GOT3 (cell line): ENCODE results near the gene VAV1.
A peak's percentile ranks its signal among the peaks of the same experiment; 100 is the strongest.
"Not testable (repeated sequence)": the region's sequence is repeated elsewhere in the genome, so short reads cannot be mapped to it uniquely, and the experiment has no call there.

Experiments
- DNase-seq: peaks from one replicate; lab custom pipeline; 2025; ENCODE audit warnings: mixed read lengths; lab: John Stamatoyannopoulos, UW

The VAV1 gene

GRCh38 chr19:6737284-6737872 lies 35.1 kb upstream of the VAV1 start, which contains the start of gene GPR108:
GPR108 (minus strand) TSS chr19:6737580; CDS start chr19:6737576, 4 bp downstream.
- DNase-seq = peak; percentile 95

DNA sequence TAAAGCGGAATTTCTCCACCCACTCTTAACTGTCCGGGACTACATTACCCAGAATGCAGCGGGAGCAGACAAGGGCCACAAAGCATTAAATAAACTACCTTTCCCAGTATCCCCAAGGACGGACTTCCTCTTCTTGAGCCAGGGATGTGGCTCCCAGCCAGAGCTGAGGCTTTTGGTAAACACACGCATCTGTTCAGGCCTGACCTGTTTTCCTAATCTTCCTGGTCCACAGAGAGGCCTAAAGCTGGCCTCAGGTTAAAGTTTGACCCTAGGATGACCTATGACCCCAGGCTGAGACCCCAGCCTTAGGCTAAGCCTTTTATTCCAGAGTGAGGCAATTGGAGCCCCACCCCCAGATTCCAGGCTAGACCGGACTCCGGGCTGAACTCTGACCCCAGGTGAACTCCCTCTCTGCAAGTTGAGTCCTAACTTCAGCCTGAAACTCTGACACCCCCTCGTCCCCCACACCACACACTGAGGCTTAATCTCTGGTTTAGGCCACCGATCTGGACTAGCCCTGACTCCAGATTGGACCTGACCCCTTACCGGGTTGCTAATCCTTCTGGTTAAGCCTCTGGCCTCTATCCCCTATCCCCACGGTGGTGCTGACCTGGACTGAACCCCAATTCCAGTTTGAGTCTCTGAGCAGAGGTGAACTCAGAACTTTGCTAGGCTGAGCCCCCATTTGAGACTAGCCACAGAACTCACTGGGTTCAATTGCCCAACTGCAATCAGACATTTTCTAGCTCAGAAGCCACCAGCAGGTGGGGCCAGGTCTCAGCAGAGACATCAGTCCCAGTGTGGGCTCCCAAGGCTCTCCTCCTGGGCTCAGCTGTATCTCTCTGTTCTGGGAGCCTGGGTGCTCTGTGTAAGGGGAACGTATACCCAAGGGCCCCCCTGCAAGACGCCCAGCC lies 34.4 kb upstream of the VAV1 start:
- no peak for DNase-seq

GRCh38 chr19:6738787-6739389 lies 33.6 kb upstream of the VAV1 start:
- no peak for DNase-seq

DNA sequence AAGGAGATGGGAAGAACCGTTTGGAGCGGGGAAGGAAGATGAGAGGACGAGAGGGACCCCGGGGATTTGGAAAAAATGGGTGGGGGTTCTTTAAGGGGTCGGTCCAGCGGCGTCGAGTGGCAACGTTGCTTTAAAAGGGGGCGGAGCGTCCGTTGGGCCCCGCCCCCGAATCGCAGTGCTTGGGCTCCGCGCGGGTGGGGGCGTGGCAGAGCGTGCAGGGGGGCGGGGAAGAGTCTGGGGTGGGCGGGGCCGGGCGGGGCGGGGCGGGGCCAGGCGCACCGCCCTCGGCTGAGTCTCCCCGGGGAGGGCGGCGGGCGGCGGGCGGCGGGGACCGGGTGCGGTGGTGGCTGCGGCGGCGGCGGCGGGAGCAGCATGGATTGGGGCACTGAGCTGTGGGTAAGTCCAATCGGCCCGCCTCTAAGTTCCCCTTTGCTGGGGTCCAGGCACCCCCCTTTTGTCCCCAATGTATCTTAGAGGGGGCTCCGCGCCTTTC lies 33.1 kb upstream of the VAV1 start, which contains the start of gene TRIP10:
Gene TRIP10 (plus strand): TSS at position 291 of the 493 bp plus-strand sequence. CDS start 82 bp downstream, at position 373.
- peak; percentile 32 for DNase-seq

GRCh38 chr19:6739883-6740588 lies 32.5 kb upstream of the VAV1 start:
- no peak for DNase-seq

GRCh38 chr19:6740589-6741343 lies 31.7 kb upstream of the VAV1 start:
- no peak for DNase-seq

DNA sequence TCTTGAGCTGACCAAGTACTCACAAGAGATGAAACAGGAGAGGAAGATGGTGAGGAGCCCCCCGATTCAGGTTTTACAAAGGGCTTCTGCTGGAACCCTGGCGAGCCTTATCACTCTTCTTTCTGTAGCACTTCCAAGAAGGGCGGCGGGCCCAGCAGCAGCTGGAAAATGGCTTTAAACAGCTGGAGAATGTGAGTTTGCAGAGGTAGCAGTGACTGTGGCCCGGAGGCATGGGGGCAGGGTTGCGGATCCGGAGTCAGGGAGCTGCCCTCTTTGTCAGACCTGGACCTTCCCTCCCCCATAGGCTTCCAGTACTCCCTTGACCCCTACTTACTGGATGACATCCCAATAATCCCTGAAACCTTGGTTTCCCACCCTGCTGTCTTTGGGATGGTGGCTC lies 29.4 kb upstream of the VAV1 start:
- no peak for DNase-seq

DNA sequence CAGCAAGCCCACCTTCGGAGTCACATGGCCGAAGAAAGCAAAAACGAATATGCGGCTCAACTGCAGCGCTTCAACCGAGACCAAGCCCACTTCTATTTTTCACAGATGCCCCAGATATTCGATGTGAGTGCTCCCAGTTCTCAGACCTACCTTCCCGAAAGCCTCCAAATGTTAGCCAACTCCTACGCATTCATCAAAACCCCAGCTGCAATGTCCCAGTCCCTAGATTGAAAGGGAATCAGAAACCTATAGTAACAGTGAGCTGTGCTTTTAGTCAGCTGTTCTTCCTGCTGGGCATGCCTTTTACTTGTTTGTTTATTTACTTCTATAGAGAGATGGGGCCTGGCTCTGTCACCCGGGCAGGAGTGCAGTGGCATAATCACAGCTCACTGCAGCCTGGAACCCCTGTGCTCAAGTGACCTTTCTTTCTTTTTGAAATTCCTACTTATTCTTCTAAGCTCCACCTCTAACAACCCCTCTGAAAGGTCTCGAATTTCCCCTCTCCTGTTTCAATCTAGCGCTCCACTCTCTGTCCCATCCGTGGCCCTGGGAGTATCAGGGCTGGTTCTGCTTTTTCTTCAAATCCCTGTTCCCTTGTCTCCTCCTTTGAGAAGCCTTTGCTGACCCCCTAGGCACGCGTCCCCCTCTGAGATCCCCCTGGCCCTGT lies 28.7 kb upstream of the VAV1 start:
- DNase-seq = no peak

GRCh38 chr19:6744381-6745301 lies 27.9 kb upstream of the VAV1 start:
- DNase-seq = no peak

DNA sequence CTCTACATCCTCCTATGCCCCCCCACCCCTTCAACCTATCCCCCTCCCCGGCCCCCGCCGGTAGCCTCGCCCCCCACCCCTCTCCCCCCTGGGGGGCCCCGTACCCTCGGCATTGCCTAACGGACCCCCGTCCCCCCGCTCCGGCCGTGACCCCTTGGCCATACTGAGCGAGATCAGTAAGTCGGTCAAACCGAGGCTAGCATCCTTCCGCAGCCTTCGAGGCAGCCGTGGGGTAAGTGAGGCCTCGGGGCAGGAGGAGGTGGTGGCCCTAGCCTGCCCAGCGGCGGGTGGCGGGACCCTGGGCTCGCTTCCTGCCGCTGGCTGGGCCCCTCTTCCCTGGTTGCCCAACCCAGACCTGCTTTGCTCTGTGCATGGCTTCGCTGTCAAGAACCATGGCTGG lies 26.5 kb upstream of the VAV1 start:
- no peak for DNase-seq

DNA sequence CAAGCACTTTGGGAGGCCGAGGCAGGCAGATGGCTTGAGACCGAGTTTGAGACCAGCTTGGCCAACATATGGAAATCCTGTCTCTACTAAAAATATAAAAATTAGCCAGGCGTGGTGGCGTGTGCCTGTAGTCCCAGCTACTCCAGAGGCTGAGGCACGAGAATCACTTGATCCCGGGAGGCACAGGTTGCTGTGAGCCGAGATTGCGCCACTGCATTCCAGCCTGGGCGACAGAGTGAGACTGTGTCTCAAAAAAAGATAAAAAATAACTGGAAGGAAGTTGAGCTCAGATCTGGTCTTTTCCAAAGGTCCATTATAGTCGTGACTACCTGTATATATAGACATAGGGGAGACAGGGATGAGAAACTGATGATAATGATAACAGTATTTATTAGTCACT lies 24.0 kb upstream of the VAV1 start:
- DNase-seq = not testable (repeated sequence)

DNA sequence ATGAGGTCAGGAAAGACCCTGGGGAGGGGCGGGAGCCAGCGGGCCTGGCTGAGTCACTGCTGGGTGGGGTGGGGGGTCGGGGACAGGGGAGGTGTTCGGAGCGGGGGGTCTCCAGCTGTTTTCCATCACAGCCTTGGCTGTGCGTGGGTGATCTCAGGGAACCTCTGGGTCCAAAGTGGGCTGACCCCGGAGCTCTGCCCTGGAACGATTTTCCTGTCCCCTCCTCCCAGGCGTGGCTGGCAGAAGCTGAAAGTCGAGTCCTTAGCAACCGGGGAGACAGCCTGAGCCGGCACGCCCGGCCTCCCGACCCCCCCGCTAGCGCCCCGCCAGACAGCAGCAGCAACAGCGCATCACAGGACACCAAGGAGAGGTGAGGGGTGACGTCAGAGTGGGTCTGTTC lies 22.4 kb upstream of the VAV1 start:
- no peak for DNase-seq

DNA sequence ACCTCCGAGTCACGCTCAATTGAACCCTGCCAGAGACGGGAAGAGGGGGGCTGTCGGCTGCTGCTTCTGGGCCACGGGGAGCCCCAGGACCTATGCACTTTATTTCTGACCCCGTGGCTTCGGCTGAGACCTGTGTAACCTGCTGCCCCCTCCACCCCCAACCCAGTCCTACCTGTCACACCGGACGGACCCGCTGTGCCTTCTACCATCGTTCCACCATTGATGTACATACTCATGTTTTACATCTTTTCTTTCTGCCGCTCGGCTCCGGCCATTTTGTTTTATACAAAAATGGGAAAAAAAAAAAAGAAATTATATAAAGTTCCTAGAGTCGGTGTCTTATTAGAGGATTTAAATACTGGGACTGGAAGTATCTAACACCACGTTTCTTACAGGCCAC lies 21.3 kb upstream of the VAV1 start:
- DNase-seq = no peak

DNA sequence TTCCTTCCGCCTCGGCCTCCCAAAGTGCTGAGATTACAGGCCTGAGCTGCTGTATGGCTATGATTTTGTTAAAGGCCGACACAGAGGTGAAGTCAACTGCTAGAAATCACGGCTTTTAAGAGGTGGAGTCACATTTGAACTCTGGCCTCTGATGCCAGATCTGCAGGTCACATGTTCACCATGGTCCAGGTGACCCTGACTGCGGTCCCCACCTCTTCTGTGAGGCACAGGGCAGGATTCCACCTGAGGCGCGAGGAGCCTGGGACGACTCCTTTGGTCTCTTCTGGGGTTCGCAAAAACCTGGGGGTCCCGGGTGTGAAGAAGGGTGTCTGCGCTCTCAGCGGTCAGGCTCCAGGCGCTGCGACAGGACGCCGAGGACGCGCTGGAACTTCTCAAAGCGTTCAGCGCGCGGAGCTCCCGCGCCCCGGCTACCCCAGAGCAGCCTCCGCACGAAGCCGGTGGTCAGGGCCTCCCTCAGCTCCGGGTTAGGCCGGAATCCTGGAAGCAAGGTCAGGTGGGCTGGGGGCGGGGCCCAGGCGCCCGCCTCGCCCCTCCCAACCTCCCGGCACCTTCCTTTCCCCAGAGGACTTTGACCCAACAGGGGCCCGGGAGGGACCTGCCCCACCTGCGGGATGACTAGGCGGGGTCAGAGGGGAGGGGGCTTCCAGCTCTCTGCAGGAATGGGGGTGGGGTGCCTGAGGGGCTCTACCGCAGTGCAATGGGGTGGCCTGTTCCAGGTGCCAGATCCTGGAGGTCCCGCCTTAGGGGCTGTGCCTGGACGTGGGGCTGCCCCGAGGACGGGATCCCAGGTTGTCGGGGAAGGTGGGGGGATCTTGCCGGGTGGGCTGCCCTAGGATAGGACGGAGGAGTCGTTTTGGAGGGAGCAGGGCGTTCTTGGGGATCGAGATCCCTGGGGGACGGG lies 20.0 kb upstream of the VAV1 start:
- DNase-seq = no peak

- peak; percentile 35 for DNase-seq
Observed at GRCh38 chr19:6753178-6754031, 19.1 kb upstream of the VAV1 start.

GRCh38 chr19:6754136-6754535 lies 18.4 kb upstream of the VAV1 start:
- no peak for DNase-seq

GRCh38 chr19:6754653-6755463 lies 17.6 kb upstream of the VAV1 start:
- DNase-seq = no peak
